ENCODE results near the gene SHF. TPM values are rescaled to one million over a fixed set of nuclear protein-coding genes. Genes with fewer than 3 reads are reported as not detected.

Gene SHF
- total RNA-seq, 1 donor from 2014 or later, result 4.6 TPM

- Histone ChIP-seq H3K27me3 (ENCODE audit: insufficient read depth, low read length) (no peaks in the 10 kb centered on the region), H3K79me2 (ENCODE audit: insufficient read depth, low read length) (no peaks in the 10 kb centered on the region), H3K4me1 (ENCODE audit: insufficient read depth, low read length) (no peaks in the 10 kb centered on the region), H3K9ac (ENCODE audit: low read length) (no peak overlapping the region), H3K4me2 (ENCODE audit: low read length) (no peak overlapping the region), H3K27ac (ENCODE audit: low read depth, low read length) (no peak overlapping the region), H3K4me3 (ENCODE audit: insufficient read depth, low read depth, low read length) (no peak overlapping the region), H3K9me3 (ENCODE audit: insufficient read depth, low read depth, low read length) (no peaks in the 10 kb centered on the region), H2AFZ (ENCODE audit: low read depth, low read length) (no peak overlapping the region), H3K36me3 (ENCODE audit: insufficient read depth, low read length) (no peaks in the 10 kb centered on the region), H4K20me1 (ENCODE audit: insufficient read depth, low read length) (no peaks in the 10 kb centered on the region)
- TF ChIP-seq CTCF (IDR thresholded peaks at IDR 0.05; ENCODE audit: insufficient read depth, low read depth, low read length) (no peak), EZH2 (IDR thresholded peaks at IDR 0.05; ENCODE audit: insufficient read depth, low read length) (no peak)
- H3K4me1 Mint-ChIP-seq (ENCODE audit: low read depth, unreplicated experiment), result no peaks in the 10 kb centered on the region
- H3K27ac Mint-ChIP-seq (ENCODE audit: unreplicated experiment), result no peak overlapping the region
- H3K36me3 Mint-ChIP-seq (ENCODE audit: low read depth, unreplicated experiment), result no peaks in the 10 kb centered on the region
- FAIRE-seq, result no peak
- H3K27me3 Mint-ChIP-seq (ENCODE audit: low read depth, unreplicated experiment), result peaks cover 11% of the 10 kb centered on the region
- DNase-seq (ENCODE audit: low read depth), result no peak
- peaks cover 5% of the 10 kb centered on the region for H3K9me3 Mint-ChIP-seq (ENCODE audit: unreplicated experiment)
- H3K4me3 Mint-ChIP-seq (ENCODE audit: unreplicated experiment), result no peak overlapping the region
Measured at GRCh38 chr15:45228931-45229330, 41.2 kb upstream of the SHF start.

- Histone ChIP-seq H3K36me3 (ENCODE audit: insufficient read depth, low read length) (no peaks in the 10 kb centered on the region), H3K27ac (ENCODE audit: low read depth, low read length) (no peak overlapping the region), H3K4me1 (ENCODE audit: insufficient read depth, low read length) (no peaks in the 10 kb centered on the region), H3K9ac (ENCODE audit: low read length) (no peak overlapping the region), H2AFZ (ENCODE audit: low read depth, low read length) (no peak overlapping the region), H4K20me1 (ENCODE audit: insufficient read depth, low read length) (no peaks in the 10 kb centered on the region), H3K4me2 (ENCODE audit: low read length) (no peak overlapping the region), H3K9me3 (ENCODE audit: insufficient read depth, low read depth, low read length) (no peaks in the 10 kb centered on the region), H3K27me3 (ENCODE audit: insufficient read depth, low read length) (no peaks in the 10 kb centered on the region), H3K4me3 (ENCODE audit: insufficient read depth, low read depth, low read length) (no peak overlapping the region), H3K79me2 (ENCODE audit: insufficient read depth, low read length) (no peaks in the 10 kb centered on the region)
- H3K27me3 Mint-ChIP-seq (ENCODE audit: low read depth, unreplicated experiment), result peaks cover 11% of the 10 kb centered on the region
- no peaks in the 10 kb centered on the region for H3K9me3 Mint-ChIP-seq (ENCODE audit: unreplicated experiment)
- no peaks in the 10 kb centered on the region for H3K4me1 Mint-ChIP-seq (ENCODE audit: low read depth, unreplicated experiment)
- no peak for TF ChIP-seq CTCF (IDR thresholded peaks at IDR 0.05; ENCODE audit: insufficient read depth, low read depth, low read length)
- no peak for TF ChIP-seq EZH2 (IDR thresholded peaks at IDR 0.05; ENCODE audit: insufficient read depth, low read length)
- no peaks in the 10 kb centered on the region for H3K36me3 Mint-ChIP-seq (ENCODE audit: low read depth, unreplicated experiment)
- DNase-seq (ENCODE audit: low read depth) (no peak), FAIRE-seq (no peak)
- H3K4me3 Mint-ChIP-seq (ENCODE audit: unreplicated experiment), result no peak overlapping the region
- H3K27ac Mint-ChIP-seq (ENCODE audit: unreplicated experiment), result no peak overlapping the region
Measured at GRCh38 chr15:45225506-45226273, 37.9 kb upstream of the SHF start.

GRCh38 chr15:45224621-45225217 lies 37.0 kb upstream of the SHF start:
- Histone ChIP-seq H3K79me2 (ENCODE audit: insufficient read depth, low read length) (no peaks in the 10 kb centered on the region), H3K4me1 (ENCODE audit: insufficient read depth, low read length) (no peaks in the 10 kb centered on the region), H3K9me3 (ENCODE audit: insufficient read depth, low read depth, low read length) (no peaks in the 10 kb centered on the region), H3K27me3 (ENCODE audit: insufficient read depth, low read length) (no peaks in the 10 kb centered on the region), H3K4me3 (ENCODE audit: insufficient read depth, low read depth, low read length) (no peak overlapping the region), H3K27ac (ENCODE audit: low read depth, low read length) (no peak overlapping the region), H4K20me1 (ENCODE audit: insufficient read depth, low read length) (no peaks in the 10 kb centered on the region), H3K36me3 (ENCODE audit: insufficient read depth, low read length) (no peaks in the 10 kb centered on the region), H2AFZ (ENCODE audit: low read depth, low read length) (no peak overlapping the region), H3K9ac (ENCODE audit: low read length) (no peak overlapping the region), H3K4me2 (ENCODE audit: low read length) (no peak overlapping the region)
- no peak overlapping the region for H3K27ac Mint-ChIP-seq (ENCODE audit: unreplicated experiment)
- no peaks in the 10 kb centered on the region for H3K36me3 Mint-ChIP-seq (ENCODE audit: low read depth, unreplicated experiment)
- no peak for DNase-seq (ENCODE audit: low read depth)
- no peaks in the 10 kb centered on the region for H3K4me1 Mint-ChIP-seq (ENCODE audit: low read depth, unreplicated experiment)
- TF ChIP-seq EZH2 (IDR thresholded peaks at IDR 0.05; ENCODE audit: insufficient read depth, low read length), result no peak
- TF ChIP-seq CTCF (IDR thresholded peaks at IDR 0.05; ENCODE audit: insufficient read depth, low read depth, low read length), result no peak
- H3K4me3 Mint-ChIP-seq (ENCODE audit: unreplicated experiment), result no peak overlapping the region
- no peaks in the 10 kb centered on the region for H3K9me3 Mint-ChIP-seq (ENCODE audit: unreplicated experiment)
- FAIRE-seq, result no peak
- peaks cover 16% of the 10 kb centered on the region for H3K27me3 Mint-ChIP-seq (ENCODE audit: low read depth, unreplicated experiment)
